IPS-NIHi11 (cell line): ENCODE results near the gene SLC25A18.
A peak's percentile ranks its signal among the peaks of the same experiment; 100 is the strongest.
"Not testable (repeated sequence)": the region's sequence is repeated elsewhere in the genome, so short reads cannot be mapped to it uniquely, and the experiment has no call there.

Experiments used
- DNase-seq: peaks from one replicate; pipeline ENCODE4 v3.0.0; 2012; ENCODE audit warnings: mixed read lengths, low spot score

Gene SLC25A18

GRCh38 chr22:17562906-17563870, at the start of gene SLC25A18:
TSS of gene SLC25A18 (plus strand) at chr22:17563498. CDS start at chr22:17579945, 16,447 bp downstream.
- DNase-seq, result peak; percentile 63

GRCh38 chr22:17513612-17514011, 49.7 kb upstream of the SLC25A18 start:
- no peak for DNase-seq

GRCh38 chr22:17514084-17514483, 49.2 kb upstream of the SLC25A18 start:
- DNase-seq, result no peak

GRCh38 chr22:17518406-17518805, 44.9 kb upstream of the SLC25A18 start:
- DNase-seq, result no peak

GRCh38 chr22:17521971-17522370, 41.3 kb upstream of the SLC25A18 start:
- DNase-seq, result not testable (repeated sequence)

- DNase-seq, result no peak
These were observed 39.4 kb upstream of the SLC25A18 start for GRCh38 chr22:17523925-17524324.

- no peak for DNase-seq
These were observed 27.0 kb upstream of the SLC25A18 start for GRCh38 chr22:17536269-17536668.

GRCh38 chr22:17537155-17537554, 26.1 kb upstream of the SLC25A18 start:
- no peak for DNase-seq

GRCh38 chr22:17540481-17540880, 22.8 kb upstream of the SLC25A18 start:
- DNase-seq, result peak; percentile 73

- no peak for DNase-seq
These were observed 21.8 kb upstream of the SLC25A18 start for GRCh38 chr22:17541476-17541875.

- DNase-seq, result no peak
These were observed 20.8 kb upstream of the SLC25A18 start for GRCh38 chr22:17542452-17542851.

- DNase-seq, result no peak
These were observed 15.1 kb upstream of the SLC25A18 start for GRCh38 chr22:17548010-17548755.

GRCh38 chr22:17548756-17549035, 14.6 kb upstream of the SLC25A18 start:
- DNase-seq, result no peak

- no peak for DNase-seq
These were observed 14.1 kb upstream of the SLC25A18 start for GRCh38 chr22:17549183-17549582.

- no peak for DNase-seq
These were observed 13.6 kb upstream of the SLC25A18 start for GRCh38 chr22:17549655-17550054.

- DNase-seq, result no peak
These were observed 10.6 kb upstream of the SLC25A18 start for GRCh38 chr22:17552737-17553136.

- DNase-seq, result no peak
These were observed 8.5 kb upstream of the SLC25A18 start for GRCh38 chr22:17554814-17555213.

GRCh38 chr22:17559188-17559587, 4.1 kb upstream of the SLC25A18 start:
- no peak for DNase-seq

- no peak for DNase-seq
These were observed 666 bp downstream of the SLC25A18 start for GRCh38 chr22:17563936-17564391.

GRCh38 chr22:17566016-17566687, 2.9 kb downstream of the SLC25A18 start:
- DNase-seq, result not testable (repeated sequence)

GRCh38 chr22:17566776-17567175, 3.5 kb downstream of the SLC25A18 start:
- DNase-seq, result no peak

GRCh38 chr22:17569971-17570511, 6.7 kb downstream of the SLC25A18 start:
- DNase-seq, result no peak
